ENCODE results near the gene CHST8. TPM values are rescaled to one million over a fixed set of nuclear protein-coding genes. Genes with fewer than 3 reads are reported as not detected.

The CHST8 gene
- total RNA-seq, 4 donors from 2014 or later: 0.66 TPM; not detected in 3

GRCh38 chr19:33676999-33677665, 55.4 kb downstream of the CHST8 start:
- H3K27me3 ChIP-seq: peaks cover 0 to 64% (median 0%) of the 10 kb centered on the region in 4 donors
- TF ChIP-seq EP300 (IDR thresholded peaks at IDR 0.05) (no peak), POLR2AphosphoS5 (IDR thresholded peaks at IDR 0.05) (no peak), POLR2A (IDR thresholded peaks at IDR 0.05; ENCODE audit: low read depth) (no peak)
- TF ChIP-seq, protein P1, sequence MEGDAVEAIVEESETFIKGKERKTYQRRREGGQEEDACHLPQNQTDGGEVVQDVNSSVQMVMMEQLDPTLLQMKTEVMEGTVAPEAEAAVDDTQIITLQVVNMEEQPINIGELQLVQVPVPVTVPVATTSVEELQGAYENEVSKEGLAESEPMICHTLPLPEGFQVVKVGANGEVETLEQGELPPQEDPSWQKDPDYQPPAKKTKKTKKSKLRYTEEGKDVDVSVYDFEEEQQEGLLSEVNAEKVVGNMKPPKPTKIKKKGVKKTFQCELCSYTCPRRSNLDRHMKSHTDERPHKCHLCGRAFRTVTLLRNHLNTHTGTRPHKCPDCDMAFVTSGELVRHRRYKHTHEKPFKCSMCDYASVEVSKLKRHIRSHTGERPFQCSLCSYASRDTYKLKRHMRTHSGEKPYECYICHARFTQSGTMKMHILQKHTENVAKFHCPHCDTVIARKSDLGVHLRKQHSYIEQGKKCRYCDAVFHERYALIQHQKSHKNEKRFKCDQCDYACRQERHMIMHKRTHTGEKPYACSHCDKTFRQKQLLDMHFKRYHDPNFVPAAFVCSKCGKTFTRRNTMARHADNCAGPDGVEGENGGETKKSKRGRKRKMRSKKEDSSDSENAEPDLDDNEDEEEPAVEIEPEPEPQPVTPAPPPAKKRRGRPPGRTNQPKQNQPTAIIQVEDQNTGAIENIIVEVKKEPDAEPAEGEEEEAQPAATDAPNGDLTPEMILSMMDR (IDR thresholded peaks at IDR 0.05): no peak
- H3K27ac ChIP-seq (replicated peaks in 1 of 4): no peak overlapping the region
- 60% methylated on average over 7 of the region's 7 CpGs for WGBS
- no peak overlapping the region for H3K4me3 ChIP-seq
- H3K4me1 ChIP-seq: no peaks in the 10 kb centered on the region
- H3K36me3 ChIP-seq: no peaks in the 10 kb centered on the region
- no peaks in the 10 kb centered on the region for H3K9me3 ChIP-seq
- DNase-seq (ENCODE audit: extremely low spot score): no peak
- intact Hi-C loops (cut with DNase I): no loop called here

DNA sequence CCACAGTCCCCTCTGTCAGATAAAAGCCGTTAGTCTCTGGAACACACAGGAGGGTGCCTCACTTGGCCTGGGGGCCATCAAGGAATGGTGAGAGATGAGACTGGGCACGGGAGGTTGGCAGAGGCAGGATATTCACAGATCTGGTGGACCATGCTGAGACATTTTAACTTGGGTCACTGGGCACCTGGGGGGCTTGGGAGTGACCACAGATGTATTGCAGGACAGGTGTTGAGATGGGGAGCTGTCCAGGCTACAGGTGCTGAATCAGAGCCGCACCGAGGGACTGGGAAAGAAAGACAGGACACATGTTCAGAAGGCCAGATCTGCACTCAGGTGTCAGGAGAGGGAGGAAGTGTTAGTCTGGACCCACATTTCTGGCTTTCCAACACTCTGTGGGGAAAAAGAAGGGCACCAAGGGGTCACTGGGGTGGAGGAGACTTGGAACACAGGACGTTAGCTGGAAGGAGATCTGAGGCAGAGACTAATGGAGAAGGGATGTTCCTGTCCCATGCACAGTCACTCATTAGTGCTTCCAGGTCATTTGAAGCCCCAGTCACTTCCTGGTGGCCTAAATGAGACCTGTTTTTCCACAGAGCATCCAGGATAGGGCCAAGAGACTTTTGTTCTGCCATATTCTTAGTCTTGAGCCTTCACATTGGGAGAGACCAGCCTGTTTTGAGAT, 56.1 kb downstream of the CHST8 start:
- 51% methylated on average over 5 of the region's 5 CpGs for WGBS
- intact Hi-C loops (cut with DNase I): no loop called here

GRCh38 chr19:33678796-33679585, 57.2 kb downstream of the CHST8 start:
- intact Hi-C loops (cut with DNase I): no loop called here
- DNase-seq (ENCODE audit: extremely low spot score): no peak
- TF ChIP-seq, protein P1 (IDR thresholded peaks at IDR 0.05): no peak
- no peak for TF ChIP-seq EP300 (IDR thresholded peaks at IDR 0.05)
- no peak for TF ChIP-seq POLR2A (IDR thresholded peaks at IDR 0.05; ENCODE audit: low read depth)
- no peak for TF ChIP-seq POLR2AphosphoS5 (IDR thresholded peaks at IDR 0.05)
- 78% methylated on average over 12 of the region's 12 CpGs for WGBS
- Histone ChIP-seq H3K4me1 (no peaks in the 10 kb centered on the region), H3K27me3 (peaks cover 0 to 63% (median 1%) of the 10 kb centered on the region in 4 donors), H3K4me3 (no peak overlapping the region), H3K36me3 (no peaks in the 10 kb centered on the region), H3K27ac (replicated peaks in 1 of 4) (no peak overlapping the region), H3K9me3 (no peaks in the 10 kb centered on the region)

More for the DNA sequence above, 56.1 kb downstream of the CHST8 start:
- Histone ChIP-seq H3K4me1 (no peaks in the 10 kb centered on the region), H3K9me3 (no peaks in the 10 kb centered on the region), H3K27ac (replicated peaks in 1 of 4) (no peak overlapping the region), H3K36me3 (no peaks in the 10 kb centered on the region), H3K27me3 (peaks cover 0 to 63% (median 0%) of the 10 kb centered on the region in 4 donors), H3K4me3 (no peak overlapping the region)
- DNase-seq (ENCODE audit: extremely low spot score): no peak
- TF ChIP-seq POLR2AphosphoS5 (IDR thresholded peaks at IDR 0.05): no peak
- TF ChIP-seq, protein P1 (IDR thresholded peaks at IDR 0.05): no peak
- no peak for TF ChIP-seq EP300 (IDR thresholded peaks at IDR 0.05)
- no peak for TF ChIP-seq POLR2A (IDR thresholded peaks at IDR 0.05; ENCODE audit: low read depth)

DNA sequence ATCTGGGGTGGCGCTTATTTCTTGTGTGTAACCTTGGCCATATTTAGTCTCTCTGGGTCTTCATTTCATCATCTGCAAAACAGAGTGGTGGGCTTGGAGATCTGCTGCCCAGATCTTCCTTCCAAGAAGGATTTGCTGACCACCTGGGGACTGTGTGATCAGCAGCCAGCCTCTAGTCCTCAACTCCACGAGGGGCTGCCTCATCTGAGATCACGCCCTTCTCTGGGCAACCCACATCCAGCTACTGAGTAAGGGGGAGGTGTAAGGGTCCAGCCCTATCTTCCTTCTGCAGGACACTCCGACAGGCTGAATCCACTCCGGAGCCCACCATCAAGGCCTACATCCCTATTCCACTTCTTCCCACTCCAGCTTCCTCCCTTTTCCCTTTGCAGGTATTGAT, 57.9 kb downstream of the CHST8 start:
- Histone ChIP-seq H3K27ac (replicated peaks in 1 of 4) (no peak overlapping the region), H3K9me3 (no peaks in the 10 kb centered on the region), H3K27me3 (peaks cover 0 to 63% (median 5%) of the 10 kb centered on the region in 4 donors), H3K36me3 (no peaks in the 10 kb centered on the region), H3K4me1 (peaks cover 0 to 5% (median 0%) of the 10 kb centered on the region in 4 donors), H3K4me3 (no peak overlapping the region)
- intact Hi-C loops (cut with DNase I): no loop called here
- WGBS: 89% methylated on average over 5 of the region's 5 CpGs
- TF ChIP-seq POLR2A (IDR thresholded peaks at IDR 0.05; ENCODE audit: low read depth) (no peak), EP300 (IDR thresholded peaks at IDR 0.05) (no peak), POLR2AphosphoS5 (IDR thresholded peaks at IDR 0.05) (no peak)
- TF ChIP-seq, protein P1 (IDR thresholded peaks at IDR 0.05): no peak
- DNase-seq (ENCODE audit: extremely low spot score): no peak
